SW 1271 (cell line): ENCODE measurements around the gene ACTL6B.

Source experiments
- DNase-seq, 2 experiments: peaks; one replicate each; lab custom pipeline; 2025; lab: John Stamatoyannopoulos, UW

Gene ACTL6B

GRCh38 chr7:100626530-100627237, 29.6 kb downstream of the ACTL6B start:
- DNase-seq: peak; percentile 52 to 73

DNA sequence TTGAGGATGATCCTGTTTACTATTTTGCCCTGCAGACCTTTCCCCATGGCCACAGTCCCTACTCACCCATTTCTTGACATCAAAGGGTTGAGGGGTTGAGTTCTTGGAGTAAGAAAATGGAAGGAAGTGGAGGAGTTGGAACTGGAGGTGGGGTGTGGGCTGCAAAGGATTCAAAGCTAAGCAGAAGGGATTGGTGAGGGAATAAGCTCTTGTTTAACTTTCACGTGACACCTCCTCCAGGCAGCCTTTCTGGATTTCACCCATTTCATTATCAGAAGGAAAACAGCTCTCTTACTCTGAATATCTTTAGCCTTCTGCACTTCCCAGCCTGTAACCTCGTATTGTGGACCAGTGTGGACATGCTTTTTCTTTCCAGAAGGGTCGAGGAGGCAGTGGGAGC, 30.2 kb downstream of the ACTL6B start:
- no peak for DNase-seq

GRCh38 chr7:100623951-100624824, 32.1 kb downstream of the ACTL6B start:
- DNase-seq: no peak

- no peak for DNase-seq
These were observed 34.7 kb downstream of the ACTL6B start for GRCh38 chr7:100621554-100621953.

DNA sequence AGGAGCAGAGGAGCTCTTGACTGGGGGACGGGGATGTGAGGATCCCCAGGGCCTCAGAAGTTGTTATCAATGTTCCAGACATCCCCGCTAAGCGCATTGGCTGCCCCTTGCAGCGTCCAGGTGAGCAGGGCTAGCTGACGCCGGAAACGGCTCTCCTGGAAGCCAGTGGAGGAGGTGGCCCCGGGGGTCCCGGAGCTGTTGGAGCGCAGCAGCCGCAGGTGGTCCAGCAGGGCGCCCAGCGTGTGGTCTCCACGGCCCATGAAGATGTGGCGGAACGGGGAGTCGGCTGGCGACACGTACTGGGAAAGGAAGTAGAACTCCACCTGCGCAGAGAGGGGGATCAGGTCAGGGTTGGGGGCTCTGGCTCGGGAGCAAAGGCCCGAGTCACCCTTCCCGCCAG, 35.4 kb downstream of the ACTL6B start:
- no peak for DNase-seq

DNA sequence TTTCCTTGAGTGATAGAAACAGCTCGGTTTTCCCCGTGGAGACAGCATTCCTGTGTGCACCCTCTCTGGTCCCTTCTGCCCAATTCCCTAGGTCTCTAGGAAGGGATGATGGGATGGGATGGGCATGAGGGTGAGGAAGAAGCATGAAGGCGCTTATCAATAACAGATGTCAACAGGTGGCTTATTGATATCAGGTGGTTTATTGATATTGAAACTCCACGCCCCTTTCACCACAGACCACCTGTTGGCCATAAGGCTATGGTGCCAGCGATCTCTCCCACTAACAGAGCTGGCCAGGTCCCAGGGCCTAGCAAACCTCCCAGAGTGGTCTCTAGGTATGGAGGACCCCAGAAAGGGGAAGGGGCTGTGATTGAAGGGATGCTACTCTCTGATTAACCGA, 36.0 kb downstream of the ACTL6B start:
- DNase-seq: no peak

GRCh38 chr7:100614308-100614861, 41.9 kb downstream of the ACTL6B start:
- DNase-seq: no peak

GRCh38 chr7:100613412-100614175, 42.7 kb downstream of the ACTL6B start:
- DNase-seq: no peak

GRCh38 chr7:100612730-100613390, 43.4 kb downstream of the ACTL6B start:
- no peak for DNase-seq

- peak; percentile 97 to 99 for DNase-seq
These were observed 44.1 kb downstream of the ACTL6B start, which contains the start of gene MOSPD3 for GRCh38 chr7:100611983-100612729. Gene MOSPD3 (plus strand): TSS chr7:100612540. CDS start chr7:100612792, 252 bp downstream.

- no peak for DNase-seq
These were observed 46.3 kb downstream of the ACTL6B start for GRCh38 chr7:100609958-100610357.

DNA sequence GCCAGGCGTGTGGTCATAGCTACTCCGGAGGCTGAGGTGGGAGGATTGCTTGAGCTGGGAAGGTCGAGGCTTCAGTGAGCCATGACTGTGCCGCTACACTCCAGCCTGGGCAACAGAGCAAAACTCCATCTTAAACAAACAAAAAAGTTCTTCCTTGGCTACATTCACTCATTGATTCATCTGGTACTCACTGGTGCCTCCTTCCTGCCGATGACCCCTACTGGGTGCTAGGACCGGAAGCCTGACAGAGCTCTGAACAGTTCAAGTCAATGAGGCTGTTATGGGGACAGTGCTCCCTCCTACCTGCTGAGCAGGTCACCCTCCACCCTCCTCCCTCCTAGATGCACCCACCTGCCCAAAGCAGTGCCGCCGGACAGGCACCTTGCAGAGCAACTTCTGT, 49.1 kb downstream of the ACTL6B start:
- peak in 1 of 2 experiments; percentile 15 for DNase-seq

DNA sequence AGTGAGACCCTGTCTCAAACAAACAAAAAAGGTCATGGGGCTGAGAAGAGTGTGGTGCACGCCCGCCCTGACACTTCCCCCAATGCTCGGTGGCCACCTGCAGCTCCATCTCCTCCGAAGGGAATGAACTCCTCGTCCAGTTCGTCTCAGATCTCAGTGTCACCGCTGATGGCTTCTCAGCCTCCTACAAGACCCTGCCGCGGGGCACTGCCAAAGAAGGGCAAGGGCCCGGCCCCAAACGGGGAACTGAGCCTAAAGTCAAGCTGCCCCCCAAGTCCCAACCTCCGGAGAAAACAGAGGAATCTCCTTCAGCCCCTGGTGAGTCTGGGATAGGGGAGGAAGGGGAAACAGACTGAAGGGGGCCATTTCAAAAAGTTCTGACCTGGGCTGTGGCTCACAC, 49.9 kb downstream of the ACTL6B start:
- no peak for DNase-seq

GRCh38 chr7:100604976-100605911, 51.0 kb downstream of the ACTL6B start:
- DNase-seq: no peak

DNA sequence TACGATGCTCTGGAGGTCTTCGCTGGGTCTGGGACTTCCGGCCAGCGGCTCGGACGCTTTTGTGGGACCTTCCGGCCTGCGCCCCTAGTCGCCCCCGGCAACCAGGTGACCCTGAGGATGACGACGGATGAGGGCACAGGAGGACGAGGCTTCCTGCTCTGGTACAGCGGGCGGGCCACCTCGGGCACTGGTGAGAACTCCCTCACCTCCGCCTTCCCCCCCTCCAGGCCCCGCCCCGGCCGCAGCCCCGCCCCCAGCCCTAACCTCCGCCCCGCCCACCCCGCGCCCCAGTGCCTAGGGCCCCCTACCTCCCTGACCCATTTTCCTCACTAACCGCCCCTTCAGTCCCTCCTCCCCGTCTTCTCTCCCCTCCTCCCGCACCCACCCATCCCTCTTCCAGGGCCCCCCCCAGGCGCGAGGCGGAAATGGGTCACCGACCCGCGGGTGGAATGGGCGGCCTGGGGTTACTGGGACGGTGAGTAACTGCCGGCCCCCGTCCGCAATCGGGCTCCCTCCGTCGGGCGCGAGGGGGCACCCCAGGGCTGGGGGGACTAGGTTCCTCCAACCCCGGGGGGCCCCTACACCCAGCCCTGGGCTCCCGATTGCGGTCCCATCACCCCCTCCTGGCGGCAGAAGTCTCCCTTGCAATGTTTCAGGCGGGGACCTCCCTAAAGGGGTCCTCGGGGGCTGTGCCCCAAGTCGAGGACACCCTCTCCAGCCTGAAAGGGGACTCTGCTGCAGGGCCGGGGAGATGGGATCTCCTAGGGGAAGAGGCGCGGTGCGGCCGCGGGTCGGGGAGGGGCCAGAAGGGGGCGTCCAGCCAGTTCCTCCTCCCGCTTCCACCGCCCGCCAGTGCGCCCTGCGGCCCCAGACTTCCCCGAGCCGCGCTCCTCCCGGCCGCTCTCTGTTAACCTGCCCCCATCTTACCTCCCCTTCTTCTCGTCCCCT, 51.9 kb downstream of the ACTL6B start:
- peak; percentile 39 to 58 for DNase-seq

GRCh38 chr7:100603726-100604027, 52.6 kb downstream of the ACTL6B start:
- DNase-seq: no peak

- no peak for DNase-seq
These were observed 53.1 kb downstream of the ACTL6B start for GRCh38 chr7:100602889-100603725.

DNA sequence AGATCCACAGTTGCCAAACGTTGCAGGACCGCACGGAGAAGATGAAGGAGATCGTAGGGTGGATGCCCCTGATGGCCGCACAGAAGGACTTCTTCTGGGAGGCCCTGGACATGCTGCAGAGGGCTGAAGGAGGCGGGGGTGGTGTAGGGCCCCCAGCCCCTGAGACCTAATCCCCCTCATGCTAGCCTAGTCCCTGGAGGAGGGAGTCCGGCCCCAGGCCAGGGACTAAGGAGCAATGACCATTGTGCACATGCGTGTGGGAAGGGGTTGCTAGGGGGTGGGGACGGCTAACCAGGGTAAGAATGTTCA, 55.6 kb downstream of the ACTL6B start:
- DNase-seq: no peak
